SK-N-DZ (cell line): ENCODE data around the gene FSTL5.

ENCODE experiments used
- DNase-seq: peaks from one replicate; pipeline ENCODE4 v3.0.0-alpha.2; 2015; ENCODE audit warnings: low spot score

Gene FSTL5

GRCh38 chr4:161714022-161714751 is 449.6 kb downstream of the FSTL5 start:
- DNase-seq: no peak

- no peak for DNase-seq
These were observed 459.1 kb downstream of the FSTL5 start for GRCh38 chr4:161704653-161705052.

- no peak for DNase-seq
These were observed 459.8 kb downstream of the FSTL5 start for GRCh38 chr4:161704040-161704439.

DNA sequence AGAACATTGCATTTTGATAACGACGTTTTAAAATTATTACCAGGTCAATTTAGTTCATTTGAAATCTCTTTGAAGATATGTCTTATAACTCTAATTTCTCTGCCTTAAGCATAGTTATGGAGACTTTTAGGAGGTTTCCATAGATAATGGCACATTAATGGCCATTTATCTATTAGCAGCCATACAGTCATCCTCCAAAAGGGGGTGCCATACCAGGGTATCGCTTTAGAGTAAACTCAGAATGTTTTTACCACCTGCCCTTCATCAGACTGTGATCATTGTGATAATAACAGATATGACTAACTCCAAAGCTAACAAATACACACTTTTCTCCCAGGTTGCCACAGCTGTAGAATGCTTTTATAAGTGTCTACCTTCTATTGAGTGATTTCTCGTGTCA is 461.5 kb downstream of the FSTL5 start:
- DNase-seq: no peak

- DNase-seq: no peak
These were observed 466.9 kb downstream of the FSTL5 start for GRCh38 chr4:161696944-161697343.

DNA sequence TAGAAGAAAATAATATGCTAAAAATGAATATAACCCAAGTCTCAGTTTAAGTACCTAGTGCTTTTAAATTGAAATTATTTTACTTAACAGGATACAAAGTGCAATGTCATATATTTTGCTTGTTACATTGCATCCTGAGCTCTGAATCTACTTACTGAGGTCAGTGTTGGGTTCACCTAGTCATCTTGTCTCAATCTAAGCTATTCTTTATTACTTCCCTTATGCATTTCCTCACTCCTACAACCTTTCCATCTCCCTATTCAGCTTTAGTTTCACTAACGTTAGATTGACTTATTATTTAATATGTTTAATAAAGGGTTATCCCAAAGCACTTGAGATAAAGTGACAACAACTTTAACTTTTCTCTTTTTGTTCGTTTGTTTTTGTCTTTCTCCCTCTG is 483.7 kb downstream of the FSTL5 start:
- no peak for DNase-seq

- no peak for DNase-seq
These were observed 499.1 kb downstream of the FSTL5 start for GRCh38 chr4:161664740-161665139.

GRCh38 chr4:161663844-161664243 is 500.0 kb downstream of the FSTL5 start:
- DNase-seq: no peak

GRCh38 chr4:161658676-161659075 is 505.1 kb downstream of the FSTL5 start:
- no peak for DNase-seq

DNA sequence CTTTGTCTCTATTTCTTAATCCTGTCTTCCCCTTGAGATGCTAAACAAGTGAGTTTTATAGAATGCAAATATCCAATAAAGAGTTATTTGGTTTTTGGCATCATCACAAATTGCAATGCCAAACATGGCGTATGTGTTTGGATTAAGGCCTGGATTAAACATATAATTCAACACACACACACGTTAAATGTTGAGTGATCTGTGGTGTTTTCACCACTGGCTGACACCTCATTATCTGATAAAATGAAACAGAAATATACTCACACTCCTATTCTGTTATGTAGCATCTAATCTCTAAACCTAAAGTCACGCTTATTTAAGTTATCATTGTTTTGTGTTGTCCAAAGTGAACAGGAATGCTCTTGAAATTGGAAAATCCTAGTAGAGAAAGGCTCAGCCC is 506.2 kb downstream of the FSTL5 start:
- DNase-seq: no peak

GRCh38 chr4:161656594-161656993 is 507.2 kb downstream of the FSTL5 start:
- DNase-seq: no peak

- DNase-seq: no peak
These were observed 508.7 kb downstream of the FSTL5 start for GRCh38 chr4:161655148-161655547.

DNA sequence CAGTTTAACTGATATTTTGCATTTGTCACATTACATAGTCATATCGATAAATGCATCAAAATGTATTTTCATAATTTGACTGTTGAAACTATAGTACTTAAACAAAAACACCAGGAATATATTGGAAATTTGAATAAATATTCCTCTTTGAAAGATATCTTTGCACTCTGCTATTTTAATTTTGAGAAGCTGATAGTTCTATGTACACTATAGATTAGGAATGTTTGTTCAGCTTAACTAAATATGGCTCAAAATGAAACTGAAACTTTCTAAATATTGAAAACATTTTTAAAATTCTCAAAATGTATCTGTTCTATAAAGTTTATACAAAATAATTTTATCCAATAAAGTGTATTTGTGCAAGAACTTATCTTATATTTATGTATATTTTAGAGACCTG is 510.1 kb downstream of the FSTL5 start:
- DNase-seq: no peak

GRCh38 chr4:161651586-161651985 is 512.2 kb downstream of the FSTL5 start:
- DNase-seq: no peak

- DNase-seq: no peak
These were observed 513.0 kb downstream of the FSTL5 start for GRCh38 chr4:161650812-161651211.

DNA sequence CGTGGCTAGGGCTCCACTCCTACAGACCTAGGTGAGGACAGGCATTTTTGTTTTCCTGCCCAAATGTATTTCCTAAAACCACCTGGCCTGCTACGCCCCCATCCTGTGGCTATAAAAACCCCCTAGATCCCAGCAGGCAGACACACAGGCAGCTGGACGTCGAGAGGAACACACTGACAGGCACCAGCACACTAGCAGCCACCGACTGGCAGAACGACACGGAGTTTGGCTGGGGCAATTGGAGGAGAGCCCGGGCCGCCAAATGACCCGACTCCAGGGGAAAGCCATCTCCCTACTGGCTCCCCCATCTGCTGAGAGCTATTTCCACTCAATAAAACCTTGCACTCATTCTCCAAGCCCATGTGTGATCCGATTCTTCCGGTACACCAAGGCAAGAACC is 516.0 kb downstream of the FSTL5 start:
- no peak for DNase-seq

GRCh38 chr4:161642708-161643107 is 521.1 kb downstream of the FSTL5 start:
- no peak for DNase-seq

DNA sequence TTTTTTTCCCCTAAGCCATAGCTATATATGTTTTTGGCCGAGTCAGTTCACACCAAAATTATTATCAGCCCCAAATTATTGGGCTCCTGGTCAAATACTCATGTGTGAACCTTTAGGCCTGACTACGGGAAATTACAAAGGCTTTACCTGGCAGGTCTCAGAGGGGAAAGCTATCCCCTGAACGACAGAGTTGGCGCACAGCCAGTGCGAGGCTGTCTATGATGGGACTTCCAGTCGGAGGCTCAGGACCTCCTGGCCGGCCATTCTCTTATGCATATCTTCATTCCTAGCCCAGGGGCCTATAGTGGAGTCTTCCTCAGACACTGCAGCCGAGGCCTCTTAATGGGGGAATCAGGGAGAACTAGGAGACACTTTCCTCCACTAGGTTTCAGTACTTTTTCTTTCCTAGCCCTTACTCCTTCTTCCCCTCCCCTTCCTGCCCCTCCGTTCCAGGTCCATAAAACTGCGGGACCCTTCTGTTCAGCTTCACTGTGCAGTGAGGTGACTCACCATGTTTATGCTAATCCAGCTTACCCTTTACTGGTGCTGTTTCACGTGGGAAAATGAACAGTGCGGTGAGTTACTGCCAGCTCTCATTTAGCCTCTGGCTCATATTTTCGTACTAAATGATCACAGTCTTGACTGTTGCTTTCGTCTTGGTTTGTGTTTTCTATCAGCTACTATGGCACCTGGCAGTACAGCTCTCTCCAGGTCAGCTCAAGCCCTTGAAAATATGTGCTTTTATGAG is 533.9 kb downstream of the FSTL5 start:
- no peak for DNase-seq

DNA sequence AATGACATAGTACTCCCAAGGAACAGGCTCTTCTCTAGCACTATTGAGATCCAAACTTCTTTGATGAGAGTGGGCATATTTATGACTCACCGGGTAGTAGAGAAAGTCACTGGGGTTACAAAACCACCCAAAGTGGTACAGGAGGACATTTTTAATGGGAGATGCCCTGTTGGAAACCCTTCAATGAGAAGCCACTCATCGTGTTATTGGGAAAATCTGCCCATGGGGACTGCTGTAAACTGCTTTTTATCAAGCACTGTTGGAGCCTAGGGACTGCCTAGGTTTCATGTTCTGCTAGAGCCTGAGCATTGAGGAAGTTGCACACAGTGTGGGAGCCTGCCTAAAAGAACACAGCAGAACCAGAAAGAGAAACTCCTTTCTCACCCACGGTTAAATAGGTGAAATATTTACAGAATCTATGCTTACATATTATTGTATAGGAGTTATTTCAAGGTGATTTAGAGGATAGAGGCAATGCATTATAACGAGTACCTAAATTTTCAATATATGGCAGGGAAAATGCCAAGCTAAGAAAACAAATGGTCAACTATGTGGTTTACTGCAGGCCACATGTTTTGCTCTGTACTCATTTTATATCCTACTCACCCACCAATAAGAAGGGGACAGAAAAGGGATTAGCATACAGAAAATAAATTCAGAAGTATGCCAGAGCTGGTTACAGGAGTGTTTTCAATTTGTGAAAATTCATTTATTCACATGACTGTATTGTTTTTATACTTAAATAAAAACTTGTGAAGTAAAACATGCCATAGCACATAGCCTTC is 559.1 kb downstream of the FSTL5 start:
- DNase-seq: no peak

- DNase-seq: no peak
These were observed 562.8 kb downstream of the FSTL5 start for GRCh38 chr4:161601011-161601410.

GRCh38 chr4:161595230-161595771 is 568.5 kb downstream of the FSTL5 start:
- no peak for DNase-seq

DNA sequence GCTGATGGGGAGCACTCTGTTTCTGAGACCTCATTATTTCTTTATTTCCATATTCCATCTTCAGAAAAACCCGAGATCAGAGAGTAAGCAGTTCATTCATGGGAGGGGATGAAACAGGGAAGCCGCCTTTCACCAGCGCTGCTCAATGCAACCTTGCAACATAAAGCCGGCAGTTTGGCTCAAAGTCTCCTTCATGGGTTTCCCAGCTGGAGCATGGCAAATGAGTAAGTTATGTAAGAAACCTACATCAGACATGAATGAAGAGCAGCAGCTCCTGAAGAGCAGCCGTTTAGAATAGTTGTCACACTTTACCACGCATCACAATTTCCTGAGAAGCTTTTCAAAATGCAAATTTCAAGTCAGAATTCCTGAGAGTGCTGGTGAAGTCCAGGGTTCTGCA is 578.8 kb downstream of the FSTL5 start:
- DNase-seq: no peak
